ENCODE results near the gene OBP2B.
"Not testable (repeated sequence)": the region's sequence is repeated elsewhere in the genome, so short reads cannot be mapped to it uniquely, and the experiment has no call there.

OBP2B gene

GRCh38 chr9:133235549-133236222 lies 26.6 kb upstream of the OBP2B start:
- no peak overlapping the region for H3K9ac ChIP-seq (ENCODE audit: insufficient read length)
- H3K27ac ChIP-seq, result no peak overlapping the region
- TF ChIP-seq POLR2AphosphoS5 (IDR thresholded peaks at IDR 0.05; ENCODE audit: borderline replicate concordance, low read depth, low read length) (no peak), EZH2 (IDR thresholded peaks at IDR 0.05) (no peak), FOXP2 (optimal IDR thresholded peaks at IDR 0.05; ENCODE audit: control extremely low read depth, extremely low read length, insufficient read depth) (no peak)
- DNase-seq (ENCODE audit: low read depth, low spot score), result no peak
- H3K4me3 ChIP-seq, result no peak overlapping the region
- no peaks in the 10 kb centered on the region for H3K36me3 ChIP-seq (ENCODE audit: insufficient read depth, low read length)
- H3K9me3 ChIP-seq (ENCODE audit: low read depth, low read length), result no peaks in the 10 kb centered on the region

- Histone ChIP-seq H3K4me3 (no peak overlapping the region), H3K36me3 (ENCODE audit: insufficient read depth, low read length) (no peaks in the 10 kb centered on the region), H3K9ac (ENCODE audit: insufficient read length) (no peak overlapping the region), H3K27ac (no peak overlapping the region), H3K9me3 (ENCODE audit: low read depth, low read length) (no peaks in the 10 kb centered on the region)
- no peak for DNase-seq (ENCODE audit: low read depth, low spot score)
- no peak for TF ChIP-seq EZH2 (IDR thresholded peaks at IDR 0.05)
These were observed 25.7 kb upstream of the OBP2B start for GRCh38 chr9:133234577-133235322.

GRCh38 chr9:133233681-133234432 lies 24.8 kb upstream of the OBP2B start:
- no peak overlapping the region for H3K27ac ChIP-seq
- no peaks in the 10 kb centered on the region for H3K36me3 ChIP-seq (ENCODE audit: insufficient read depth, low read length)
- no peak for TF ChIP-seq FOXP2 (optimal IDR thresholded peaks at IDR 0.05; ENCODE audit: control extremely low read depth, extremely low read length, insufficient read depth)
- TF ChIP-seq EZH2 (IDR thresholded peaks at IDR 0.05), result no peak
- no peak for TF ChIP-seq POLR2AphosphoS5 (IDR thresholded peaks at IDR 0.05; ENCODE audit: borderline replicate concordance, low read depth, low read length)
- no peak overlapping the region for H3K9ac ChIP-seq (ENCODE audit: insufficient read length)
- no peak for DNase-seq (ENCODE audit: low read depth, low spot score)
- H3K9me3 ChIP-seq (ENCODE audit: low read depth, low read length), result no peaks in the 10 kb centered on the region
- no peak overlapping the region for H3K4me3 ChIP-seq

GRCh38 chr9:133231934-133232568 lies 23.0 kb upstream of the OBP2B start:
- not testable (repeated sequence) for H3K9me3 ChIP-seq (ENCODE audit: low read depth, low read length); H3K4me3 ChIP-seq; H3K36me3 ChIP-seq (ENCODE audit: insufficient read depth, low read length); H3K27ac ChIP-seq; DNase-seq (ENCODE audit: low read depth, low spot score); H3K9ac ChIP-seq (ENCODE audit: insufficient read length)

GRCh38 chr9:133230514-133230913 lies 21.5 kb upstream of the OBP2B start:
- H3K4me3 ChIP-seq; H3K9ac ChIP-seq (ENCODE audit: insufficient read length); H3K27ac ChIP-seq; DNase-seq (ENCODE audit: low read depth, low spot score); H3K36me3 ChIP-seq (ENCODE audit: insufficient read depth, low read length); H3K9me3 ChIP-seq (ENCODE audit: low read depth, low read length): not testable (repeated sequence)

GRCh38 chr9:133230093-133230492 lies 21.0 kb upstream of the OBP2B start:
- H3K36me3 ChIP-seq (ENCODE audit: insufficient read depth, low read length), result no peaks in the 10 kb centered on the region
- no peak for DNase-seq (ENCODE audit: low read depth, low spot score)
- no peak overlapping the region for H3K27ac ChIP-seq
- no peaks in the 10 kb centered on the region for H3K9me3 ChIP-seq (ENCODE audit: low read depth, low read length)
- no peak overlapping the region for H3K9ac ChIP-seq (ENCODE audit: insufficient read length)
- TF ChIP-seq FOXP2 (optimal IDR thresholded peaks at IDR 0.05; ENCODE audit: control extremely low read depth, extremely low read length, insufficient read depth) (no peak), EZH2 (IDR thresholded peaks at IDR 0.05) (no peak), POLR2AphosphoS5 (IDR thresholded peaks at IDR 0.05; ENCODE audit: borderline replicate concordance, low read depth, low read length) (no peak)
- no peak overlapping the region for H3K4me3 ChIP-seq

GRCh38 chr9:133228474-133229193 lies 19.6 kb upstream of the OBP2B start:
- not testable (repeated sequence) for H3K27ac ChIP-seq; H3K4me3 ChIP-seq; H3K9me3 ChIP-seq (ENCODE audit: low read depth, low read length); H3K36me3 ChIP-seq (ENCODE audit: insufficient read depth, low read length); DNase-seq (ENCODE audit: low read depth, low spot score); H3K9ac ChIP-seq (ENCODE audit: insufficient read length)

GRCh38 chr9:133227996-133228395 lies 18.9 kb upstream of the OBP2B start:
- H3K36me3 ChIP-seq (ENCODE audit: insufficient read depth, low read length); H3K9ac ChIP-seq (ENCODE audit: insufficient read length): not testable (repeated sequence)

More at GRCh38 chr9:133227996-133228395, 18.9 kb upstream of the OBP2B start:
- not testable (repeated sequence) for DNase-seq (ENCODE audit: low read depth, low spot score); H3K9me3 ChIP-seq (ENCODE audit: low read depth, low read length); H3K27ac ChIP-seq; H3K4me3 ChIP-seq
